Brain microvascular endothelial cell (primary cell): ENCODE results near the gene LGR5.
A peak's percentile ranks its signal among the peaks of the same experiment; 100 is the strongest.
"Not testable (repeated sequence)": the region's sequence is repeated elsewhere in the genome, so short reads cannot be mapped to it uniquely, and the experiment has no call there.

Source experiments
- DNase-seq: peaks from one replicate; pipeline ENCODE4 v3.0.0-alpha.2; 2020
- H3K27ac ChIP-seq: fragments of 250-450 bp; sonication (Bioruptor Pico); 2 replicates; pipeline ENCODE4 v1.5.1; 2020; ENCODE audit warnings: mild to moderate bottlenecking, moderate library complexity
- H3K27me3 ChIP-seq: fragments of 250-450 bp; sonication (Bioruptor Pico); replicated peaks from 2 replicates; pipeline ENCODE4 v1.5.1; 2020; ENCODE audit warnings: mild to moderate bottlenecking
- H3K36me3 ChIP-seq: fragments of 250-450 bp; sonication (Bioruptor Pico); replicated peaks from 2 replicates; pipeline ENCODE4 v1.5.1; 2020; ENCODE audit warnings: mild to moderate bottlenecking
- H3K4me3 ChIP-seq: 2 replicates; pipeline ENCODE4 v1.5.1; 2011; ENCODE audit warnings: low read depth, mild to moderate bottlenecking, control low read depth, low read length, moderate library complexity
- CTCF ChIP-seq: IDR thresholded peaks from 2 replicates; pipeline ENCODE4 v1.5.1; 2011; ENCODE audit warnings: low read depth, mild to moderate bottlenecking, moderate library complexity, low read length, control low read depth, inconsistent platforms; ENCODE audit errors: missing control alignments
- in situ Hi-C: cut with HindIII; loops from 2 replicates; pipeline ENCODE4 v1.10.0; 2017; ENCODE audit warnings: low sequenced_read_pairs, low pct_ligation_motif_present

LGR5 gene

GRCh38 chr12:71548893-71549292 is 109.3 kb downstream of the LGR5 start:
- no peak overlapping the region for H3K27ac ChIP-seq
- in situ Hi-C loops = no loop called here
- H3K36me3 ChIP-seq = no peaks in the 10 kb centered on the region
- no peak overlapping the region for H3K4me3 ChIP-seq
- no peak for DNase-seq
- no peaks in the 10 kb centered on the region for H3K27me3 ChIP-seq
- no peak for TF ChIP-seq CTCF

DNA sequence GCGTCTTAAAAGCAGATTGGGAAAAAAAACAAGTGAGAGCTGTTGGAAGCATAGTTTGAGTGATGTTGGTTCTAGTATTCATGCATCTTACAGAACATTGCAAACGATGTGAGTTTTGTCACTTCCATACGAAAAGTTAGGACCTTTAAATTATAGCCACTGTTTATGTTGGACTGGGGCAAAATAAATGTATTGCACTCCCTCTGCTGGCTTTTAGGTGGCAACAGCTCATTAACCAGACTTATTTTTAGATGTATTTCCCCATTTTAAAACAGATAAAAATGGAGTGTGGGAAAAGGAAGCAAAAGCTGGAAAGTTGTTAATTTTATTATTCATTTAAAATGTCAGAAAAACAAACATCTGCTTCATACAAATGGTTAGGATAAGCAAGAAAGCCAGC is 111.9 kb downstream of the LGR5 start:
- no peak overlapping the region for H3K4me3 ChIP-seq
- H3K27me3 ChIP-seq = no peaks in the 10 kb centered on the region
- peak; percentile 57 for TF ChIP-seq CTCF
- in situ Hi-C loops = no loop called here
- H3K27ac ChIP-seq = no peak overlapping the region
- no peaks in the 10 kb centered on the region for H3K36me3 ChIP-seq
- DNase-seq = no peak

DNA sequence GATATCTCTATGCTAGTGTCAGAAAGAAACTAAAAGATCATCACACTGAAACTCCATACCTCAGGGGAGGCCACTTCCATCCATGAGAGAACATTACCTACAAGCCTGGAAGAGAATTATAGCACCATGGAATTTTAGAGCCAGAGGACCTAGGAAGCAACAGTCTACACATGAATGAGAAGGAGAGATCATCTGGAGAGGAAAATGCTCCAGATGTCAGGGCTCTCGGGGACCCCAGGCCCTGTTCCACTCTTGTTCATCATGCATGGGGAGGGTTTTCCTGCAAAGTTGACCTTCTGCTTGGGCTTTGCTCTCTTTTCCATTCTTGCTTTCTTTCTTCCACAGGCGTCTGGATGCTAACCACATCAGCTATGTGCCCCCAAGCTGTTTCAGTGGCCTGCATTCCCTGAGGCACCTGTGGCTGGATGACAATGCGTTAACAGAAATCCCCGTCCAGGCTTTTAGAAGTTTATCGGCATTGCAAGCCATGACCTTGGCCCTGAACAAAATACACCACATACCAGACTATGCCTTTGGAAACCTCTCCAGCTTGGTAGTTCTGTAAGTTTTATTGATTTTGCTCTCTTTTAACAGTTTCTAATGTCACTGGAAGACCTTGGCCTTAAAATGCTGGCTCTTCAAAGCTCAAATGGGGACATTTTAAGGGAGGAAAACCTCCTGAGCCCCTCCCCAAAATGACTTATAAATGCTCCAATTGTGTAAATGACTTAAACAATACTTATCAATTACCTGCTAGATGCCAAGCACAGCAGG is 113.3 kb downstream of the LGR5 start:
- TF ChIP-seq CTCF = no peak
- no peak overlapping the region for H3K4me3 ChIP-seq
- in situ Hi-C loops = no loop called here
- DNase-seq = no peak
- H3K27me3 ChIP-seq = no peaks in the 10 kb centered on the region
- no peaks in the 10 kb centered on the region for H3K36me3 ChIP-seq
- H3K27ac ChIP-seq = no peak overlapping the region

DNA sequence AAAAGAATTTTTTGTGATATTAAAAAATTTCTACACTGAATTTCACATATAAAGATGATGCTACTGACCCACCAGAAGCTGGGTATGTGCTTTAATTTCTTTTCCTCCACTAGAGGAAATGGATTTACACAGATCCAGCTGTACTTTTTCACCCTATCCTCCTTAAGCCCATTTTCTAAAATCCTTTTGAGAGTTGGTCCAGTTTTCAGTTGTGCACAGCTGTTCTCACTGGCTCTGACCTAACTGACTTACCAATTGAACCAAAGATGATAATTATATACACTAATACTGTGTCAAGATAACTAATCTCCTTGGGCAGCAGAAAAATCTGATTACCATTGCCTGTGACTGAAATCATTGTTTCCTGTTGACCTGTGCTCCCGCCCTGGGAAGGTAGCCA is 115.6 kb downstream of the LGR5 start:
- Histone ChIP-seq H3K4me3 (no peak overlapping the region), H3K36me3 (no peaks in the 10 kb centered on the region), H3K27me3 (no peaks in the 10 kb centered on the region), H3K27ac (no peak overlapping the region)
- no peak for TF ChIP-seq CTCF
- DNase-seq = no peak
- in situ Hi-C loops = no loop called here

DNA sequence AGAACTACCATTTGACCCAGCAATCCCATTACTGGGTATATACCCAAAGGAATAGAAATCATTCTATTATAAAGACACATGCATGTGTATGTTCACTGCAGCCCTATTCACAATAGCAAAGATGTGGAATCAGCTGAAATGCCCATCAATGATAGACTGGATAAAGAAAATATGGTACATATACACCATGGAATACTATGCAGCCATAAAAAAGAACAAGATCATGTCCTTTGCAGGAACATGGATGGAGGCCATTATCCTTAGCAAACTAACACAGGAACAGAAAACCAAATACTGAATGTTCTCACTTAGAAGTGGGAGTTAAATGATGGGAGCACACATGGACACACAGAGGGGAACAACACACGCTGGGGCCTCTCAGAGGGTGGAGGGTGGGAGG is 116.2 kb downstream of the LGR5 start:
- in situ Hi-C loops, DNase-seq, H3K27me3 ChIP-seq, H3K27ac ChIP-seq, H3K36me3 ChIP-seq, H3K4me3 ChIP-seq: not testable (repeated sequence)

DNA sequence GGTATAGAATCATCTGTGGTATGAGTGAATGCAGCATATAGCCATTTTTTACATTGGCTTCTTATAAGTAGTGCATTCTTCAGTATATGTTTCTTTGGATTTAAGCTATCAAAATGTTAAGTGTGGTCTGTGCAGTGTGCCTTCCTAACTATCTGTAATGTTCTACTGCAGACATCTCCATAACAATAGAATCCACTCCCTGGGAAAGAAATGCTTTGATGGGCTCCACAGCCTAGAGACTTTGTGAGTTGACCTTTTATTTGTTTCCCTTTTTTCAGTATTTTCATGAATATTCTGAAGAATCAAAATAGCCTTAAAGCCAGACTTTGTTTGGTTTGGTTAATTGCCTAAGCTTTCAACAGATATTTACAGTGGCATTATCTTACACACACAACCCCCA is 116.8 kb downstream of the LGR5 start:
- Histone ChIP-seq H3K27me3 (no peaks in the 10 kb centered on the region), H3K36me3 (no peaks in the 10 kb centered on the region), H3K4me3 (no peak overlapping the region), H3K27ac (no peak overlapping the region)
- TF ChIP-seq CTCF = no peak
- in situ Hi-C loops = no loop called here
- no peak for DNase-seq
